Bone marrow (tissue), 2 donors: ENCODE results near the gene FOXP2.
"Not testable (repeated sequence)": the region's sequence is repeated elsewhere in the genome, so short reads cannot be mapped to it uniquely, and the experiment has no call there.

Experiments used
- DNase-seq, 2 donors: peaks; one replicate each; lab custom pipeline; 2025; lab: John Stamatoyannopoulos, UW

The FOXP2 gene

GRCh38 chr7:114590298-114590697 lies 175.7 kb downstream of the FOXP2 start:
- DNase-seq, result no peak

- no peak for DNase-seq
Measured at GRCh38 chr7:114598946-114599345, 184.3 kb downstream of the FOXP2 start.

GRCh38 chr7:114606100-114606499 lies 191.5 kb downstream of the FOXP2 start:
- no peak for DNase-seq

GRCh38 chr7:114608822-114609221 lies 194.2 kb downstream of the FOXP2 start:
- DNase-seq, result not testable (repeated sequence)

- DNase-seq, result no peak
Measured at GRCh38 chr7:114620208-114620607, 205.6 kb downstream of the FOXP2 start.

- DNase-seq, result no peak
Measured at GRCh38 chr7:114622221-114622620, 207.6 kb downstream of the FOXP2 start.

- no peak for DNase-seq
Measured at GRCh38 chr7:114623146-114623545, 208.5 kb downstream of the FOXP2 start.

GRCh38 chr7:114627231-114627630 lies 212.6 kb downstream of the FOXP2 start:
- DNase-seq, result no peak

- DNase-seq, result no peak
Measured at GRCh38 chr7:114628362-114628761, 213.7 kb downstream of the FOXP2 start.

- DNase-seq, result no peak
Measured at GRCh38 chr7:114629762-114630161, 215.1 kb downstream of the FOXP2 start.

GRCh38 chr7:114630201-114630990 lies 215.8 kb downstream of the FOXP2 start:
- no peak for DNase-seq

- no peak for DNase-seq
Measured at GRCh38 chr7:114631249-114631822, 216.7 kb downstream of the FOXP2 start.

- DNase-seq, result no peak
Measured at GRCh38 chr7:114639451-114639850, 224.8 kb downstream of the FOXP2 start.

GRCh38 chr7:114644455-114644854 lies 229.8 kb downstream of the FOXP2 start:
- no peak for DNase-seq

- no peak for DNase-seq
Measured at GRCh38 chr7:114645451-114645850, 230.8 kb downstream of the FOXP2 start.

- no peak for DNase-seq
Measured at GRCh38 chr7:114647518-114647917, 232.9 kb downstream of the FOXP2 start.

GRCh38 chr7:114648117-114648516 lies 233.5 kb downstream of the FOXP2 start:
- no peak for DNase-seq

GRCh38 chr7:114648680-114649079 lies 234.1 kb downstream of the FOXP2 start:
- DNase-seq, result no peak

- no peak for DNase-seq
Measured at GRCh38 chr7:114649689-114650088, 235.1 kb downstream of the FOXP2 start.

GRCh38 chr7:114650491-114650890 lies 235.9 kb downstream of the FOXP2 start:
- no peak for DNase-seq

GRCh38 chr7:114652041-114652440 lies 237.4 kb downstream of the FOXP2 start:
- no peak for DNase-seq

- no peak for DNase-seq
Measured at GRCh38 chr7:114653364-114654088, 238.9 kb downstream of the FOXP2 start.

- no peak for DNase-seq
Measured at GRCh38 chr7:114656466-114656865, 241.9 kb downstream of the FOXP2 start.
